Osteoblast (primary cell): ENCODE results near the gene C6. TPM values are rescaled to one million over a fixed set of nuclear protein-coding genes. Genes with fewer than 3 reads are reported as not detected.
A peak's percentile ranks its signal among the peaks of the same experiment; 100 is the strongest.

Source experiments
- DNase-seq: peaks from one replicate; pipeline ENCODE4 v3.0.0; 2011; ENCODE audit warnings: low spot score, mixed read lengths; ENCODE audit not compliant: insufficient read length; ENCODE audit errors: missing footprints
- H2AFZ ChIP-seq: 2 replicates; pipeline ENCODE4 v1.6.0; 2011; ENCODE audit warnings: mild to moderate bottlenecking, low read length
- H3K27ac ChIP-seq: 2 replicates; pipeline ENCODE4 v1.5.1; 2011; ENCODE audit warnings: mild to moderate bottlenecking, low read depth, low read length, moderate library complexity
- H3K27me3 ChIP-seq: 2 replicates; pipeline ENCODE4 v1.6.0; 2012; ENCODE audit warnings: mild to moderate bottlenecking, control low read depth, inconsistent platforms, low read length, moderate library complexity; ENCODE audit not compliant: insufficient read depth
- H3K36me3 ChIP-seq: 2 replicates; pipeline ENCODE4 v1.5.1; 2011; ENCODE audit warnings: mild to moderate bottlenecking, low read length, control low read depth, moderate library complexity; ENCODE audit not compliant: insufficient read depth
- H3K4me1 ChIP-seq: 2 replicates; pipeline ENCODE4 v1.5.1; 2011; ENCODE audit warnings: mild to moderate bottlenecking, low read length, control low read depth, moderate library complexity; ENCODE audit not compliant: insufficient read depth
- H3K4me2 ChIP-seq: 2 replicates; pipeline ENCODE4 v1.6.0; 2011; ENCODE audit warnings: mild to moderate bottlenecking, low read length; ENCODE audit not compliant: insufficient read depth
- H3K4me3 ChIP-seq: fragments of 200-600 bp; sonication (generic); 3 replicates; pipeline ENCODE4 v1.5.1; 2012; ENCODE audit warnings: mild to moderate bottlenecking, low read length, inconsistent platforms; ENCODE audit not compliant: insufficient read depth
- H3K79me2 ChIP-seq: 2 replicates; pipeline ENCODE4 v1.6.0; 2012; ENCODE audit warnings: mild to moderate bottlenecking, low read length, control low read depth, inconsistent platforms; ENCODE audit not compliant: insufficient read depth
- H3K9me3 ChIP-seq: 2 replicates; pipeline ENCODE4 v1.5.1; 2011; ENCODE audit warnings: low read depth, low read length, control low read depth
- H4K20me1 ChIP-seq: 2 replicates; pipeline ENCODE4 v1.6.0; 2012; ENCODE audit warnings: mild to moderate bottlenecking, low read length, control low read depth; ENCODE audit not compliant: insufficient read depth
- total RNA-seq: library from RNA; depleted of rRNA; stranded (reverse); fragments of >200 nt; gene quantifications from 2 replicates; pipeline ENCODE4 v1.2.3, GENCODE V29; 2012
- TF ChIP-seq, protein P1 (sequence below): IDR thresholded peaks from 2 replicates; pipeline ENCODE4 v1.5.1; 2011; ENCODE audit warnings: mild to moderate bottlenecking, low read depth, low read length, moderate library complexity; ENCODE audit errors: extremely low read depth

C6 gene
- total RNA-seq, 1 donor, result under 0.01 TPM

DNA sequence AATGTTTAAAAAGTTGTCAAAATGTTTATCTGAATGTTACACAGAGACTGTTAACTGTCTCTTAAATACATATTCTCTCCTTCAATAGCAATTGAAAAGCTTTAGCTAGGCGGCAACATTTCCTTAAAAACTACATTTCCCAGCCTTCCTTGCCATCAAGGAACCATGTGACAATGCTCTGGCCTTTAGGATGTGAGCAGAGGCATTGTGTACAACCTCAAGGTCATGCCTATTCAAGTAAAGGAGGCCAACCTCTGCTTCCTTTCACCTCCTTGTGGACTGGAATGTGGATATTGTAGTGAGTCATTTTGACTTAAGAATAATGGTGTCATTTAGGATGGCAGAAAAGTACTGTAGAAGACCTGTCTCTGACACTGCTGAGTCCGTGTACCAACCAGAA lies 118.5 kb downstream of the C6 start:
- H2AFZ ChIP-seq, result no peak overlapping the region

GRCh38 chr5:41093803-41094202 lies 119.5 kb downstream of the C6 start:
- H3K36me3 ChIP-seq, result no peaks in the 10 kb centered on the region
- H2AFZ ChIP-seq, result no peak overlapping the region
- no peaks in the 10 kb centered on the region for H3K4me1 ChIP-seq
- no peak overlapping the region for H3K27ac ChIP-seq
- no peak overlapping the region for H3K4me2 ChIP-seq
- H3K9me3 ChIP-seq, result no peaks in the 10 kb centered on the region
- H4K20me1 ChIP-seq, result no peaks in the 10 kb centered on the region
- no peaks in the 10 kb centered on the region for H3K79me2 ChIP-seq
- TF ChIP-seq, protein P1, sequence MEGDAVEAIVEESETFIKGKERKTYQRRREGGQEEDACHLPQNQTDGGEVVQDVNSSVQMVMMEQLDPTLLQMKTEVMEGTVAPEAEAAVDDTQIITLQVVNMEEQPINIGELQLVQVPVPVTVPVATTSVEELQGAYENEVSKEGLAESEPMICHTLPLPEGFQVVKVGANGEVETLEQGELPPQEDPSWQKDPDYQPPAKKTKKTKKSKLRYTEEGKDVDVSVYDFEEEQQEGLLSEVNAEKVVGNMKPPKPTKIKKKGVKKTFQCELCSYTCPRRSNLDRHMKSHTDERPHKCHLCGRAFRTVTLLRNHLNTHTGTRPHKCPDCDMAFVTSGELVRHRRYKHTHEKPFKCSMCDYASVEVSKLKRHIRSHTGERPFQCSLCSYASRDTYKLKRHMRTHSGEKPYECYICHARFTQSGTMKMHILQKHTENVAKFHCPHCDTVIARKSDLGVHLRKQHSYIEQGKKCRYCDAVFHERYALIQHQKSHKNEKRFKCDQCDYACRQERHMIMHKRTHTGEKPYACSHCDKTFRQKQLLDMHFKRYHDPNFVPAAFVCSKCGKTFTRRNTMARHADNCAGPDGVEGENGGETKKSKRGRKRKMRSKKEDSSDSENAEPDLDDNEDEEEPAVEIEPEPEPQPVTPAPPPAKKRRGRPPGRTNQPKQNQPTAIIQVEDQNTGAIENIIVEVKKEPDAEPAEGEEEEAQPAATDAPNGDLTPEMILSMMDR, result no peak
- H3K27me3 ChIP-seq, result no peaks in the 10 kb centered on the region
- DNase-seq, result no peak
- H3K4me3 ChIP-seq, result no peak overlapping the region

More for the DNA sequence above, 118.5 kb downstream of the C6 start:
- no peaks in the 10 kb centered on the region for H3K36me3 ChIP-seq
- H3K9me3 ChIP-seq, result no peaks in the 10 kb centered on the region
- H3K27me3 ChIP-seq, result no peaks in the 10 kb centered on the region
- H4K20me1 ChIP-seq, result no peaks in the 10 kb centered on the region
- no peak overlapping the region for H3K4me2 ChIP-seq
- TF ChIP-seq, protein P1, result no peak
- no peaks in the 10 kb centered on the region for H3K79me2 ChIP-seq
- H3K27ac ChIP-seq, result no peak overlapping the region
- peak; percentile 4 for DNase-seq
- no peaks in the 10 kb centered on the region for H3K4me1 ChIP-seq
- H3K4me3 ChIP-seq, result no peak overlapping the region

Other genes starting within 250 kb of the C6 start
- gene MROH2B, start 142.2 kb downstream of the C6 start, total RNA-seq, result not detected in 2 replicates